Neural crest cell (in vitro differentiated cells): ENCODE data around the gene TCF3. TPM values are rescaled to one million over a fixed set of nuclear protein-coding genes. Genes with fewer than 3 reads are reported as not detected.

Experiments
- DNase-seq: peaks from one replicate; pipeline ENCODE4 v3.0.0; 2021; ENCODE audit warnings: low read depth, mixed read lengths, low spot score
- H3K27ac Mint-ChIP-seq: one replicate; pipeline ENCODE4 v1.8.0; 2021; ENCODE audit warnings: mild to moderate bottlenecking, mixed read lengths; ENCODE audit not compliant: unreplicated experiment
- H3K27me3 Mint-ChIP-seq: 2 replicates; pipeline ENCODE4 v1.8.0; 2021; ENCODE audit warnings: low read depth, mild to moderate bottlenecking, mixed read lengths
- H3K36me3 Mint-ChIP-seq: 2 replicates; pipeline ENCODE4 v1.8.0; 2021; ENCODE audit warnings: low read depth, mild to moderate bottlenecking, mixed read lengths
- H3K4me1 Mint-ChIP-seq: 2 replicates; pipeline ENCODE4 v1.8.0; 2021; ENCODE audit warnings: mixed read lengths
- H3K4me3 Mint-ChIP-seq: one replicate; pipeline ENCODE4 v1.8.0; 2021; ENCODE audit warnings: mild to moderate bottlenecking, mixed read lengths
- H3K9me3 Mint-ChIP-seq: 2 replicates; pipeline ENCODE4 v1.8.0; 2021; ENCODE audit warnings: mixed read lengths
- CTCF ChIP-seq: fragments of 200-600 bp; sonication (generic); conservative IDR thresholded peaks from 2 replicates; pipeline ENCODE4 v1.5.0; 2021; ENCODE audit warnings: antibody characterized with exemption, mild to moderate bottlenecking
- total RNA-seq: library from RNA; stranded (reverse); gene quantifications from 2 replicates; pipeline ENCODE4 v1.2.1, GENCODE V29; 2021

Gene TCF3
- total RNA-seq, 1 donor from 2014 or later = 348 TPM

- H3K36me3 Mint-ChIP-seq = peaks cover 19% of the 10 kb centered on the region
- peak overlapping the region; percentile 10 for H3K4me3 Mint-ChIP-seq
- peaks cover 7% of the 10 kb centered on the region for H3K27me3 Mint-ChIP-seq
- H3K9me3 Mint-ChIP-seq = no peaks in the 10 kb centered on the region
- DNase-seq = no peak
- peaks cover 9% of the 10 kb centered on the region for H3K4me1 Mint-ChIP-seq
- H3K27ac Mint-ChIP-seq = no peak overlapping the region
- no peak for TF ChIP-seq CTCF
Observed at GRCh38 chr19:1616396-1616795, 36.0 kb downstream of the TCF3 start.

GRCh38 chr19:1615156-1615765, 37.2 kb downstream of the TCF3 start:
- peaks cover 7% of the 10 kb centered on the region for H3K27me3 Mint-ChIP-seq
- TF ChIP-seq CTCF = no peak
- no peak for DNase-seq
- no peak overlapping the region for H3K4me3 Mint-ChIP-seq
- peaks cover 9% of the 10 kb centered on the region for H3K4me1 Mint-ChIP-seq
- H3K9me3 Mint-ChIP-seq = no peaks in the 10 kb centered on the region
- no peak overlapping the region for H3K27ac Mint-ChIP-seq
- H3K36me3 Mint-ChIP-seq = peaks cover 19% of the 10 kb centered on the region

- no peak for DNase-seq
- H3K36me3 Mint-ChIP-seq = peaks cover 19% of the 10 kb centered on the region
Observed at GRCh38 chr19:1613808-1614570, 38.4 kb downstream of the TCF3 start.

GRCh38 chr19:1613146-1613545, 39.3 kb downstream of the TCF3 start:
- Mint-ChIP-seq H3K36me3 (peaks cover 16% of the 10 kb centered on the region), H3K27ac (no peak overlapping the region), H3K27me3 (peaks cover 6% of the 10 kb centered on the region), H3K9me3 (no peaks in the 10 kb centered on the region), H3K4me3 (no peak overlapping the region), H3K4me1 (peaks cover 8% of the 10 kb centered on the region)
- no peak for DNase-seq
- TF ChIP-seq CTCF = no peak

More at GRCh38 chr19:1613808-1614570, 38.4 kb downstream of the TCF3 start:
- Mint-ChIP-seq H3K27me3 (peaks cover 7% of the 10 kb centered on the region), H3K27ac (no peak overlapping the region), H3K4me1 (peaks cover 9% of the 10 kb centered on the region), H3K9me3 (no peaks in the 10 kb centered on the region), H3K4me3 (no peak overlapping the region)
- TF ChIP-seq CTCF = no peak

GRCh38 chr19:1612114-1613086, 40.0 kb downstream of the TCF3 start:
- no peak for DNase-seq

More at GRCh38 chr19:1612114-1613086, 40.0 kb downstream of the TCF3 start:
- H3K9me3 Mint-ChIP-seq = no peaks in the 10 kb centered on the region
- H3K4me3 Mint-ChIP-seq = no peak overlapping the region
- no peak for TF ChIP-seq CTCF
- peaks cover 4% of the 10 kb centered on the region for H3K27me3 Mint-ChIP-seq
- peaks cover 13% of the 10 kb centered on the region for H3K36me3 Mint-ChIP-seq
- H3K27ac Mint-ChIP-seq = no peak overlapping the region
- H3K4me1 Mint-ChIP-seq = peaks cover 5% of the 10 kb centered on the region
